WTC11 (cell line): ENCODE data around the gene KRTAP6-1. TPM values are rescaled to one million over a fixed set of nuclear protein-coding genes. Genes with fewer than 3 reads are reported as not detected.

Experiments used
- ATAC-seq: fragments of 200-7000 bp; cut with Tn5 transposase; 2 replicates; pipeline ENCODE4 v1.10.0; 2021; ENCODE audit warnings: mild to moderate bottlenecking, moderate library complexity
- CTCF ChIA-PET: fragments of 300-600 bp; sonication (Branson Sonifier 250); formaldehyde crosslinking; loops from one replicate; lab custom pipeline; 2021; ENCODE audit warnings: antibody characterized with exemption; lab: Charles Lee
- POLR2A ChIA-PET: fragments of 350-600 bp; sonication (Branson Sonifier 250); formaldehyde crosslinking; loops from one replicate; lab custom pipeline; 2021; ENCODE audit warnings: antibody characterized with exemption; lab: Charles Lee
- DNase-seq: peaks from one replicate; pipeline ENCODE4 v3.0.0; 2021; ENCODE audit warnings: low spot score
- H3K27ac Mint-ChIP-seq: 2 replicates; pipeline ENCODE4 v1.8.0; 2021; ENCODE audit warnings: mixed read lengths
- H3K27me3 Mint-ChIP-seq: 2 replicates; pipeline ENCODE4 v1.8.0; 2021; ENCODE audit warnings: low read depth, mild to moderate bottlenecking, moderate library complexity, mixed read lengths
- H3K36me3 Mint-ChIP-seq: 2 replicates; pipeline ENCODE4 v1.8.0; 2021; ENCODE audit warnings: mixed read lengths
- H3K4me1 Mint-ChIP-seq: 2 replicates; pipeline ENCODE4 v1.8.0; 2022; ENCODE audit warnings: mixed read lengths
- H3K4me3 Mint-ChIP-seq: 2 replicates; pipeline ENCODE4 v1.8.0; 2021; ENCODE audit warnings: mild to moderate bottlenecking, moderate library complexity, mixed read lengths
- H3K9me3 Mint-ChIP-seq: 2 replicates; pipeline ENCODE4 v1.8.0; 2021; ENCODE audit warnings: mixed read lengths
- CDX4 ChIP-seq: fragments of 250-450 bp; sonication (Bioruptor Pico); IDR thresholded peaks from 2 replicates; pipeline ENCODE4 v1.9.0; 2021; ENCODE audit warnings: moderate library complexity, mild to moderate bottlenecking, inconsistent platforms, borderline replicate concordance
- EMX1 ChIP-seq: fragments of 250-450 bp; sonication (Bioruptor Pico); IDR thresholded peaks from 2 replicates; pipeline ENCODE4 v1.8.0; 2021; ENCODE audit warnings: mild to moderate bottlenecking
- ESRRA ChIP-seq: sonication (generic); formaldehyde crosslinking; IDR thresholded peaks from 2 replicates; pipeline ENCODE4 v1.8.1; 2022; ENCODE audit warnings: mild to moderate bottlenecking, missing genetic modification reagents, borderline replicate concordance
- FOXP1 ChIP-seq: sonication (generic); formaldehyde crosslinking; IDR thresholded peaks from 2 replicates; pipeline ENCODE4 v1.8.0; 2022; ENCODE audit warnings: missing genetic modification reagents, mild to moderate bottlenecking, moderate library complexity, borderline replicate concordance
- GRHL2 ChIP-seq: fragments of 250-450 bp; sonication (Bioruptor Pico); IDR thresholded peaks from 2 replicates; pipeline ENCODE4 v1.8.0; 2022; ENCODE audit warnings: mild to moderate bottlenecking, moderate library complexity; ENCODE audit not compliant: insufficient replicate concordance, severe bottlenecking
- HMGA2 ChIP-seq: fragments of 250-450 bp; sonication (Bioruptor Pico); IDR thresholded peaks from 2 replicates; pipeline ENCODE4 v1.4.0; 2021; ENCODE audit warnings: mild to moderate bottlenecking, moderate library complexity
- JAZF1 ChIP-seq: fragments of 250-450 bp; sonication (Bioruptor Pico); IDR thresholded peaks from 2 replicates; pipeline ENCODE4 v1.9.0; 2021; ENCODE audit warnings: moderate library complexity, mild to moderate bottlenecking, inconsistent platforms
- MYBL2 ChIP-seq: sonication (generic); formaldehyde crosslinking; IDR thresholded peaks from 2 replicates; pipeline ENCODE4 v1.8.1; 2023; ENCODE audit warnings: mild to moderate bottlenecking, moderate library complexity, missing genetic modification reagents
- NFATC4 ChIP-seq: fragments of 250-450 bp; sonication (Bioruptor Pico); IDR thresholded peaks from 2 replicates; pipeline ENCODE4 v1.9.0; 2021; ENCODE audit warnings: mild to moderate bottlenecking
- NFE2L1 ChIP-seq: sonication (generic); formaldehyde crosslinking; IDR thresholded peaks from 2 replicates; pipeline ENCODE4 v1.8.1; 2023; ENCODE audit warnings: missing genetic modification reagents
- NR1H2 ChIP-seq: sonication (generic); formaldehyde crosslinking; IDR thresholded peaks from 2 replicates; pipeline ENCODE4 v1.9.0; 2021; ENCODE audit warnings: mild to moderate bottlenecking, moderate library complexity, missing genetic modification reagents
- NR2C2 ChIP-seq: sonication (generic); formaldehyde crosslinking; IDR thresholded peaks from 2 replicates; pipeline ENCODE4 v1.8.0; 2022; ENCODE audit warnings: mild to moderate bottlenecking, missing genetic modification reagents
- RELA ChIP-seq: sonication (generic); formaldehyde crosslinking; IDR thresholded peaks from 2 replicates; pipeline ENCODE4 v1.8.1; 2022; ENCODE audit warnings: missing genetic modification reagents, mild to moderate bottlenecking, borderline replicate concordance
- ZBTB21 ChIP-seq: sonication (generic); formaldehyde crosslinking; IDR thresholded peaks from 2 replicates; pipeline ENCODE4 v1.8.1; 2023; ENCODE audit warnings: mild to moderate bottlenecking, missing genetic modification reagents, borderline replicate concordance
- ZNF317 ChIP-seq: sonication (generic); formaldehyde crosslinking; IDR thresholded peaks from 2 replicates; pipeline ENCODE4 v1.8.1; 2023; ENCODE audit warnings: low read depth, mild to moderate bottlenecking, moderate library complexity, missing genetic modification reagents, borderline replicate concordance
- ZNF396 ChIP-seq: fragments of 250-450 bp; sonication (Bioruptor Pico); IDR thresholded peaks from 2 replicates; pipeline ENCODE4 v1.8.0; 2021; ENCODE audit warnings: mild to moderate bottlenecking, moderate library complexity, borderline replicate concordance
- total RNA-seq: library from RNA; stranded (reverse); gene quantifications from 3 replicates; pipeline ENCODE4 v1.2.3, GENCODE V29; 2021
- TF ChIP-seq, protein P1 (sequence below): sonication (generic); formaldehyde crosslinking; IDR thresholded peaks from 2 replicates; pipeline ENCODE4 v1.8.1; 2023; ENCODE audit warnings: mild to moderate bottlenecking, missing genetic modification reagents, borderline replicate concordance
- TF ChIP-seq, protein P2 (sequence below): sonication (generic); formaldehyde crosslinking; IDR thresholded peaks from 2 replicates; pipeline ENCODE4 v1.8.1; 2023; ENCODE audit warnings: mild to moderate bottlenecking, moderate library complexity, missing genetic modification reagents
- TF ChIP-seq, protein P3 (sequence below): sonication (generic); formaldehyde crosslinking; IDR thresholded peaks from 2 replicates; pipeline ENCODE4 v1.8.0; 2022; ENCODE audit warnings: mild to moderate bottlenecking, missing genetic modification reagents
- TF ChIP-seq, protein P4 (sequence below): sonication (generic); formaldehyde crosslinking; IDR thresholded peaks from 2 replicates; pipeline ENCODE4 v1.8.1; 2022; ENCODE audit warnings: mild to moderate bottlenecking, missing genetic modification reagents, moderate library complexity, borderline replicate concordance
- TF ChIP-seq, protein P5 (sequence below): sonication (generic); formaldehyde crosslinking; IDR thresholded peaks from 2 replicates; pipeline ENCODE4 v1.8.1; 2023; ENCODE audit warnings: mild to moderate bottlenecking, missing genetic modification reagents, moderate library complexity

Gene KRTAP6-1
- total RNA-seq, 1 experiment from 2014 or later, result not detected

DNA sequence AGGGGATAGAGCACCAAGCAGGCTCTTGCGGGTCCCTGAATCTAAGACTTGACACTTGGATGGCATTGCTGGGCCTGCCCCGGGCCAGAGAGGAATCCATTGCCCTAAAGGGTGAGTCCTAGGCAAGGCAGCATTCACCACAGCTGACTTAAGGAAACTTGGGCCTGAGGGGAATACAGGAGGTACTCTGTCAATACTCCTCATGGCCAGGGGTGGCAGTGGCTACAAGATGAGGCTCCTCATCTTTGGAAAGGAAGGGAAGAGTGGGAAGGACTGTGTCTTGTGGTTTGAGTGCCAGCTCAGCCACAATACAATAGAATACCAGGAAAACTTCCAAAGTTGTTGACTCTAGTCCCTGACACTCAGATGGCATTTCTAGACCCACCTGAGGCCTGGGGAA lies 7.8 kb downstream of the KRTAP6-1 start:
- Mint-ChIP-seq H3K4me3 (no peak overlapping the region), H3K27ac (no peak overlapping the region), H3K4me1 (no peaks in the 10 kb centered on the region), H3K9me3 (peaks cover 8% of the 10 kb centered on the region), H3K36me3 (no peaks in the 10 kb centered on the region), H3K27me3 (no peaks in the 10 kb centered on the region)
- CTCF ChIA-PET, result interaction anchor here (0.9 to 1.7 kb wide), 2 partner anchors 9 to 234 kb away, joined by 3 to 6 read pairs; no protein-coding TSS in a partner anchor
- peak; percentile 42 for DNase-seq
- no peak for TF ChIP-seq CDX4 (CRISPR knock-in tag)
- TF ChIP-seq FOXP1 (CRISPR knock-in tag), result no peak
- TF ChIP-seq JAZF1 (CRISPR knock-in tag), result no peak
- TF ChIP-seq NFE2L1 (CRISPR knock-in tag), result no peak
- TF ChIP-seq, protein P1, sequence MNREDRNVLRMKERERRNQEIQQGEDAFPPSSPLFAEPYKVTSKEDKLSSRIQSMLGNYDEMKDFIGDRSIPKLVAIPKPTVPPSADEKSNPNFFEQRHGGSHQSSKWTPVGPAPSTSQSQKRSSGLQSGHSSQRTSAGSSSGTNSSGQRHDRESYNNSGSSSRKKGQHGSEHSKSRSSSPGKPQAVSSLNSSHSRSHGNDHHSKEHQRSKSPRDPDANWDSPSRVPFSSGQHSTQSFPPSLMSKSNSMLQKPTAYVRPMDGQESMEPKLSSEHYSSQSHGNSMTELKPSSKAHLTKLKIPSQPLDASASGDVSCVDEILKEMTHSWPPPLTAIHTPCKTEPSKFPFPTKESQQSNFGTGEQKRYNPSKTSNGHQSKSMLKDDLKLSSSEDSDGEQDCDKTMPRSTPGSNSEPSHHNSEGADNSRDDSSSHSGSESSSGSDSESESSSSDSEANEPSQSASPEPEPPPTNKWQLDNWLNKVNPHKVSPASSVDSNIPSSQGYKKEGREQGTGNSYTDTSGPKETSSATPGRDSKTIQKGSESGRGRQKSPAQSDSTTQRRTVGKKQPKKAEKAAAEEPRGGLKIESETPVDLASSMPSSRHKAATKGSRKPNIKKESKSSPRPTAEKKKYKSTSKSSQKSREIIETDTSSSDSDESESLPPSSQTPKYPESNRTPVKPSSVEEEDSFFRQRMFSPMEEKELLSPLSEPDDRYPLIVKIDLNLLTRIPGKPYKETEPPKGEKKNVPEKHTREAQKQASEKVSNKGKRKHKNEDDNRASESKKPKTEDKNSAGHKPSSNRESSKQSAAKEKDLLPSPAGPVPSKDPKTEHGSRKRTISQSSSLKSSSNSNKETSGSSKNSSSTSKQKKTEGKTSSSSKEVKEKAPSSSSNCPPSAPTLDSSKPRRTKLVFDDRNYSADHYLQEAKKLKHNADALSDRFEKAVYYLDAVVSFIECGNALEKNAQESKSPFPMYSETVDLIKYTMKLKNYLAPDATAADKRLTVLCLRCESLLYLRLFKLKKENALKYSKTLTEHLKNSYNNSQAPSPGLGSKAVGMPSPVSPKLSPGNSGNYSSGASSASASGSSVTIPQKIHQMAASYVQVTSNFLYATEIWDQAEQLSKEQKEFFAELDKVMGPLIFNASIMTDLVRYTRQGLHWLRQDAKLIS, result no peak
- no peak for TF ChIP-seq HMGA2 (CRISPR knock-in tag)
- TF ChIP-seq, protein P2, sequence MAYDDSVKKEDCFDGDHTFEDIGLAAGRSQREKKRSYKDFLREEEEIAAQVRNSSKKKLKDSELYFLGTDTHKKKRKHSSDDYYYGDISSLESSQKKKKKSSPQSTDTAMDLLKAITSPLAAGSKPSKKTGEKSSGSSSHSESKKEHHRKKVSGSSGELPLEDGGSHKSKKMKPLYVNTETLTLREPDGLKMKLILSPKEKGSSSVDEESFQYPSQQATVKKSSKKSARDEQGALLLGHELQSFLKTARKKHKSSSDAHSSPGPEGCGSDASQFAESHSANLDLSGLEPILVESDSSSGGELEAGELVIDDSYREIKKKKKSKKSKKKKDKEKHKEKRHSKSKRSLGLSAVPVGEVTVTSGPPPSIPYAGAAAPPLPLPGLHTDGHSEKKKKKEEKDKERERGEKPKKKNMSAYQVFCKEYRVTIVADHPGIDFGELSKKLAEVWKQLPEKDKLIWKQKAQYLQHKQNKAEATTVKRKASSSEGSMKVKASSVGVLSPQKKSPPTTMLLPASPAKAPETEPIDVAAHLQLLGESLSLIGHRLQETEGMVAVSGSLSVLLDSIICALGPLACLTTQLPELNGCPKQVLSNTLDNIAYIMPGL, result no peak
- TF ChIP-seq MYBL2 (CRISPR knock-in tag), result no peak
- POLR2A ChIA-PET, result no interaction called here
- peak; percentile 100 for ATAC-seq

DNA sequence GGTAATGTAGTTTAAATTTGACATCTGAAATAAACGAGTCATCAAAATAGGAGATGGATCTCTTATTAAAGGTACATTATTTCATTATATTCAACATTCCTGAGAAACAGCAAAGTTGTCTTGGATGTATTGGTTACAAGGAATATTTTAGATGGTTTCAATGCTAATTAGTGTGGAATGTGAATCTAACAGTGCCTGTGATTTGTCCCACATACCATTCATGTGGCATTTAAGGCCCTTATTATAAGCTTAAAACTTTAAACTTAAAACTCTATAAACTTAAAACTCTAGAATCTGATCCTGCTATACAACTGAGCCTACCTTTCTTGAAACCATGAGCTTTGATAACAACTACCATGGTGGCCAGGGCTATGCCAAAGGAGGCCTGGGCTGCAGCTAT lies 12.9 kb downstream of the KRTAP6-1 start, which contains the start of gene KRTAP22-1:
KRTAP22-1 (plus strand) TSS at position 301 of the 400 bp plus-strand sequence.
- ATAC-seq (no peak), DNase-seq (no peak)
- no peaks in the 10 kb centered on the region for H3K36me3 Mint-ChIP-seq
- H3K9me3 Mint-ChIP-seq, result no peaks in the 10 kb centered on the region
- no peaks in the 10 kb centered on the region for H3K27me3 Mint-ChIP-seq
- TF ChIP-seq RELA (CRISPR knock-in tag), result no peak
- TF ChIP-seq ESRRA (CRISPR knock-in tag), result no peak
- TF ChIP-seq, protein P3, sequence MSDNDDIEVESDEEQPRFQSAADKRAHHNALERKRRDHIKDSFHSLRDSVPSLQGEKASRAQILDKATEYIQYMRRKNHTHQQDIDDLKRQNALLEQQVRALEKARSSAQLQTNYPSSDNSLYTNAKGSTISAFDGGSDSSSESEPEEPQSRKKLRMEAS (CRISPR knock-in tag), result no peak
- TF ChIP-seq, protein P4, sequence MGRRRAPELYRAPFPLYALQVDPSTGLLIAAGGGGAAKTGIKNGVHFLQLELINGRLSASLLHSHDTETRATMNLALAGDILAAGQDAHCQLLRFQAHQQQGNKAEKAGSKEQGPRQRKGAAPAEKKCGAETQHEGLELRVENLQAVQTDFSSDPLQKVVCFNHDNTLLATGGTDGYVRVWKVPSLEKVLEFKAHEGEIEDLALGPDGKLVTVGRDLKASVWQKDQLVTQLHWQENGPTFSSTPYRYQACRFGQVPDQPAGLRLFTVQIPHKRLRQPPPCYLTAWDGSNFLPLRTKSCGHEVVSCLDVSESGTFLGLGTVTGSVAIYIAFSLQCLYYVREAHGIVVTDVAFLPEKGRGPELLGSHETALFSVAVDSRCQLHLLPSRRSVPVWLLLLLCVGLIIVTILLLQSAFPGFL, result no peak
- TF ChIP-seq ZNF317 (CRISPR knock-in tag), result no peak
- no peak for TF ChIP-seq ZNF396 (CRISPR knock-in tag)
- TF ChIP-seq, protein P5, sequence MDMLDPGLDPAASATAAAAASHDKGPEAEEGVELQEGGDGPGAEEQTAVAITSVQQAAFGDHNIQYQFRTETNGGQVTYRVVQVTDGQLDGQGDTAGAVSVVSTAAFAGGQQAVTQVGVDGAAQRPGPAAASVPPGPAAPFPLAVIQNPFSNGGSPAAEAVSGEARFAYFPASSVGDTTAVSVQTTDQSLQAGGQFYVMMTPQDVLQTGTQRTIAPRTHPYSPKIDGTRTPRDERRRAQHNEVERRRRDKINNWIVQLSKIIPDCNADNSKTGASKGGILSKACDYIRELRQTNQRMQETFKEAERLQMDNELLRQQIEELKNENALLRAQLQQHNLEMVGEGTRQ, result no peak
- TF ChIP-seq EMX1 (CRISPR knock-in tag), result no peak
- no peak for TF ChIP-seq NR1H2 (CRISPR knock-in tag)
- no peak for TF ChIP-seq GRHL2 (CRISPR knock-in tag)
- no peak for TF ChIP-seq NFATC4 (CRISPR knock-in tag)
- TF ChIP-seq NR2C2, result no peak
- TF ChIP-seq NFE2L1 (CRISPR knock-in tag), result no peak
- no peak for TF ChIP-seq HMGA2 (CRISPR knock-in tag)
- TF ChIP-seq ZBTB21, result no peak
- no peak within 1 kb of the TSS for H3K4me3 Mint-ChIP-seq
- H3K4me1 Mint-ChIP-seq, result no peaks in the 10 kb centered on the region
- POLR2A ChIA-PET, result no interaction called here
- H3K27ac Mint-ChIP-seq, result no peak within 1 kb of the TSS
- CTCF ChIA-PET, result no interaction called here
